CD4-positive, CD25-positive, alpha-beta regulatory T cell (primary cell): ENCODE measurements around the gene KRT80. TPM values are rescaled to one million over a fixed set of nuclear protein-coding genes. Genes with fewer than 3 reads are reported as not detected.

ENCODE experiments used
- ATAC-seq, 2 donors: fragments of 150-1000 bp; cut with Tn5 transposase; one replicate each; pipeline ENCODE4 v1.10.0; 2021; ENCODE audit warnings: low read depth in 2 of 2, moderate number of reproducible peaks in 2 of 2, moderate library complexity in 1 of 2
- DNase-seq, 3 donors: peaks; one replicate each; pipeline versions ENCODE4 v3.0.0 to v3.0.0-alpha.2; 2012 to 2022; ENCODE audit warnings: mixed read lengths in 1 of 3
- H3K27ac ChIP-seq: one replicate; pipeline ENCODE4 v1.7.0; 2013; ENCODE audit warnings: mild to moderate bottlenecking, low read length; ENCODE audit not compliant: insufficient read depth, poor library complexity, severe bottlenecking
- H3K27me3 ChIP-seq: one replicate; pipeline ENCODE4 v1.7.0; 2013; ENCODE audit warnings: low read length; ENCODE audit not compliant: control insufficient read depth, insufficient read depth
- H3K36me3 ChIP-seq: one replicate; pipeline ENCODE4 v1.7.0; 2013; ENCODE audit warnings: mild to moderate bottlenecking, low read length, moderate library complexity; ENCODE audit not compliant: control insufficient read depth, insufficient read depth
- H3K4me1 ChIP-seq: 2 replicates; pipeline ENCODE4 v1.7.0; 2013; ENCODE audit warnings: mild to moderate bottlenecking, low read length; ENCODE audit not compliant: insufficient read depth, control insufficient read depth, poor library complexity, severe bottlenecking
- H3K4me3 ChIP-seq: one replicate; pipeline ENCODE4 v1.7.0; 2013; ENCODE audit warnings: low read depth, mild to moderate bottlenecking, low read length, moderate library complexity
- H3K9me3 ChIP-seq, 2 experiments: 1 replicate in 1 of 2; 2 replicates in 1 of 2; pipeline ENCODE4 v1.7.0; 2013; ENCODE audit warnings: low read length in 2 of 2, mild to moderate bottlenecking in 1 of 2, moderate library complexity in 1 of 2; ENCODE audit not compliant: control insufficient read depth in 2 of 2
- H3K27ac Mint-ChIP-seq, 3 donors: one replicate each; pipeline ENCODE4 v1.8.0; 2020 to 2022; ENCODE audit warnings: mild to moderate bottlenecking in 3 of 3, mixed read lengths in 3 of 3, moderate library complexity in 2 of 3
- H3K27me3 Mint-ChIP-seq: one replicate; pipeline ENCODE4 v1.8.0; 2022; ENCODE audit warnings: mild to moderate bottlenecking, mixed read lengths
- H3K36me3 Mint-ChIP-seq: one replicate; pipeline ENCODE4 v1.8.0; 2020; ENCODE audit warnings: mixed read lengths
- H3K4me1 Mint-ChIP-seq, 4 donors: one replicate each; pipeline ENCODE4 v1.8.0; 2020 to 2022; ENCODE audit warnings: mixed read lengths in 4 of 4, mild to moderate bottlenecking in 1 of 4
- H3K4me3 Mint-ChIP-seq, 4 donors: one replicate each; pipeline ENCODE4 v1.8.0; 2020 to 2022; ENCODE audit warnings: mild to moderate bottlenecking in 4 of 4, mixed read lengths in 4 of 4, moderate library complexity in 3 of 4
- H3K9me3 Mint-ChIP-seq, 7 donors: one replicate each; pipeline ENCODE4 v1.8.0; 2020 to 2022; ENCODE audit warnings: mixed read lengths in 7 of 7, mild to moderate bottlenecking in 3 of 7, moderate library complexity in 2 of 7
- polyA plus RNA-seq, 4 donors: library from polyadenylated mRNA; unstranded; fragments of 300-500 nt; fragmentation: Illumina TruSeq; gene quantifications; one replicate each; pipeline ENCODE4 v1.2.3, GENCODE V29; 2021
- total RNA-seq: library from RNA; stranded (reverse); gene quantifications from one replicate; pipeline ENCODE4 v1.2.3, GENCODE V29; 2022

Gene KRT80
- total and polyA plus RNA-seq, 5 donors from 2014 or later = not detected

- DNase-seq (no peak), ATAC-seq (no peak)
- H3K27ac Mint-ChIP-seq = no peak overlapping the region
- H3K27me3 Mint-ChIP-seq = peaks cover 22% of the 10 kb centered on the region
- no peak overlapping the region for H3K4me3 Mint-ChIP-seq
- no peak overlapping the region for H3K4me3 ChIP-seq
- H3K27ac ChIP-seq = no peak overlapping the region
- H3K36me3 ChIP-seq = no peaks in the 10 kb centered on the region
- H3K9me3 Mint-ChIP-seq = peaks cover 0 to 2% (median 0%) of the 10 kb centered on the region in 7 donors
- no peaks in the 10 kb centered on the region for H3K9me3 ChIP-seq
- H3K36me3 Mint-ChIP-seq = no peaks in the 10 kb centered on the region
- peaks cover 0 to 2% (median 0%) of the 10 kb centered on the region in 4 donors for H3K4me1 Mint-ChIP-seq
- peaks cover 1% of the 10 kb centered on the region for H3K27me3 ChIP-seq
- no peaks in the 10 kb centered on the region for H3K4me1 ChIP-seq
Measured at GRCh38 chr12:52207895-52208294, 16.1 kb upstream of the KRT80 start.

- Histone ChIP-seq H3K9me3 (no peaks in the 10 kb centered on the region), H3K36me3 (no peaks in the 10 kb centered on the region), H3K27me3 (peaks cover 2% of the 10 kb centered on the region), H3K27ac (no peak overlapping the region), H3K4me3 (no peak overlapping the region), H3K4me1 (no peaks in the 10 kb centered on the region)
- no peak overlapping the region for H3K4me3 Mint-ChIP-seq
- H3K27me3 Mint-ChIP-seq = peaks cover 23% of the 10 kb centered on the region
- peak overlapping the region in 2 of 3 donors; percentile 49 to 80 for H3K27ac Mint-ChIP-seq
- H3K36me3 Mint-ChIP-seq = no peaks in the 10 kb centered on the region
- peaks cover 0 to 5% (median 0%) of the 10 kb centered on the region in 4 donors for H3K4me1 Mint-ChIP-seq
- DNase-seq (no peak), ATAC-seq (no peak)
- peaks cover 0 to 2% (median 0%) of the 10 kb centered on the region in 7 donors for H3K9me3 Mint-ChIP-seq
Measured at GRCh38 chr12:52207106-52207505, 15.3 kb upstream of the KRT80 start.

- no peak overlapping the region for H3K4me3 Mint-ChIP-seq
- no peaks in the 10 kb centered on the region for H3K4me1 ChIP-seq
- peaks cover 0 to 5% (median 0%) of the 10 kb centered on the region in 4 donors for H3K4me1 Mint-ChIP-seq
- DNase-seq (no peak), ATAC-seq (no peak)
- no peak overlapping the region for H3K4me3 ChIP-seq
- no peaks in the 10 kb centered on the region for H3K36me3 ChIP-seq
- H3K9me3 Mint-ChIP-seq = peaks cover 0 to 2% (median 0%) of the 10 kb centered on the region in 7 donors
- H3K27me3 ChIP-seq = peaks cover 2% of the 10 kb centered on the region
- no peaks in the 10 kb centered on the region for H3K9me3 ChIP-seq
- peaks cover 29% of the 10 kb centered on the region for H3K27me3 Mint-ChIP-seq
- H3K36me3 Mint-ChIP-seq = no peaks in the 10 kb centered on the region
- H3K27ac Mint-ChIP-seq = peak overlapping the region in 1 of 3 donors; percentile 49
- H3K27ac ChIP-seq = no peak overlapping the region
Measured at GRCh38 chr12:52206304-52207040, 14.7 kb upstream of the KRT80 start.

GRCh38 chr12:52205612-52206303, 13.9 kb upstream of the KRT80 start:
- no peaks in the 10 kb centered on the region for H3K4me1 ChIP-seq
- ATAC-seq (no peak), DNase-seq (no peak)
- peaks cover 2% of the 10 kb centered on the region for H3K27me3 ChIP-seq
- Mint-ChIP-seq H3K4me3 (no peak overlapping the region), H3K27ac (no peak overlapping the region), H3K4me1 (peaks cover 0 to 5% (median 0%) of the 10 kb centered on the region in 4 donors), H3K27me3 (peaks cover 34% of the 10 kb centered on the region), H3K36me3 (no peaks in the 10 kb centered on the region), H3K9me3 (peaks cover 0 to 2% (median 0%) of the 10 kb centered on the region in 7 donors)
- H3K27ac ChIP-seq = no peak overlapping the region
- no peaks in the 10 kb centered on the region for H3K36me3 ChIP-seq
- no peak overlapping the region for H3K4me3 ChIP-seq
- no peaks in the 10 kb centered on the region for H3K9me3 ChIP-seq

- DNase-seq (no peak), ATAC-seq (no peak)
- no peak overlapping the region for H3K27ac ChIP-seq
- no peak overlapping the region for H3K4me3 ChIP-seq
- H3K27me3 Mint-ChIP-seq = peaks cover 32% of the 10 kb centered on the region
- peaks cover 2% of the 10 kb centered on the region for H3K27me3 ChIP-seq
- H3K4me1 Mint-ChIP-seq = peaks cover 0 to 5% (median 0%) of the 10 kb centered on the region in 4 donors
- H3K4me1 ChIP-seq = no peaks in the 10 kb centered on the region
- H3K27ac Mint-ChIP-seq = no peak overlapping the region
- H3K4me3 Mint-ChIP-seq = no peak overlapping the region
- no peaks in the 10 kb centered on the region for H3K36me3 Mint-ChIP-seq
- no peaks in the 10 kb centered on the region for H3K36me3 ChIP-seq
- peaks cover 0 to 2% (median 0%) of the 10 kb centered on the region in 7 donors for H3K9me3 Mint-ChIP-seq
- H3K9me3 ChIP-seq = no peaks in the 10 kb centered on the region
Measured at GRCh38 chr12:52204931-52205505, 13.2 kb upstream of the KRT80 start.

GRCh38 chr12:52204095-52204930, 12.5 kb upstream of the KRT80 start:
- ATAC-seq = no peak
- no peak for DNase-seq
- no peak overlapping the region for H3K4me3 Mint-ChIP-seq
- H3K4me3 ChIP-seq = no peak overlapping the region
- H3K36me3 ChIP-seq = no peaks in the 10 kb centered on the region
- no peaks in the 10 kb centered on the region for H3K4me1 ChIP-seq
- no peak overlapping the region for H3K27ac Mint-ChIP-seq
- H3K4me1 Mint-ChIP-seq = peaks cover 0 to 5% (median 0%) of the 10 kb centered on the region in 4 donors
- H3K9me3 Mint-ChIP-seq = peaks cover 0 to 2% (median 0%) of the 10 kb centered on the region in 7 donors
- H3K36me3 Mint-ChIP-seq = no peaks in the 10 kb centered on the region
- no peak overlapping the region for H3K27ac ChIP-seq
- peaks cover 25% of the 10 kb centered on the region for H3K27me3 Mint-ChIP-seq
- peaks cover 2% of the 10 kb centered on the region for H3K27me3 ChIP-seq
- no peaks in the 10 kb centered on the region for H3K9me3 ChIP-seq
